ENCODE measurements around the gene WDTC1.

DNA sequence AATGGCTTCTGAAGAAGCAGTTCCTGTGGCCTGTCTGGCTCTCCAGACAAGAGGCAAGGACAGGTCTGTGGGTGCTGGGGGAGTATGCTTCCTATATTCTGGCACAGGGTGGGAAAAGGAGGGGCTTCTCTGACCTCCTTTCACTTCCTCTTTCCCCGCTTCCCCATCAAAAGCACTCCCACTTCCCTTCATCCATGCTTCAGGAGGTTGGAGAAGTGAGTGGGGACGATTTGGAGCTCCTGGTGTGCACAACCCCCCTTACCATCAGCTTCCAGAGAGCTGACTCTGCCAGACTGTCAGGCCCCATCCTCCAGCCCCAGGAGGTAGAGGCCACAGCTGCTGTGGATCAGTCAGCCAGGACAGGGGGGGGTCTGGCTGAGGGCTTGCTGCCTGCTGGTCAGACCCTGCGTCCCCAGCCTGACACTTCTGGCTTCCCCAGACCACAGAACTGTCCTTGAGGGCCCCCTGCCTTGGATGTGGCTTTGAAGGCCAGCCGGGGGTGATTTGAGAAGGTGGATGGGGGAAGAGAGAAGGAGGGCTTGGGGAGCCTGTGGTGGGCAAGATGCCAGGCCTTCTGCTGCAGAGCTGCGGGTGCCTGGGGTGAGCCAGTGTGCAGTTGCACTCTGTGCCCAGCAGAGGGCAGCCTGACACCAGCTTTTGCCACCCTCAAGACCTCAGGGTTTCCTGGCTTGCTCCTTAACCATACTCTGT, 66.1 kb downstream of the WDTC1 start:
- TF ChIP-seq CTCF (conservative IDR thresholded peaks at IDR 0.05; ENCODE audit: low read depth in 2 of 2) (peak; percentile 71 to 99), POLR2AphosphoS5 (IDR thresholded peaks at IDR 0.05; ENCODE audit: low read depth) (no peak), CREB1 (CRISPR knock-in tag; IDR thresholded peaks at IDR 0.05; ENCODE audit: low read depth) (no peak), ZNF114 (CRISPR knock-in tag; IDR thresholded peaks at IDR 0.05) (no peak), EZH2 (IDR thresholded peaks at IDR 0.05; ENCODE audit: low read depth, unreplicated experiment) (no peak)

Data from GM23338 (cell line).